HCT116 (cell line): ENCODE results near the gene RAD9A. TPM values are rescaled to one million over a fixed set of nuclear protein-coding genes. Genes with fewer than 3 reads are reported as not detected.

Source experiments
- ATAC-seq: fragments of 200-7000 bp; cut with Tn5 transposase; 2 replicates; pipeline ENCODE4 v1.9.1; 2020; ENCODE audit warnings: mild to moderate bottlenecking, moderate library complexity
- BruUV-seq: library from RNA; stranded (reverse); fragments of 400-500 nt; replicated peaks from 2 replicates; lab custom pipeline; 2021; lab: Mats Ljungman, UMichigan
- CTCF ChIA-PET: fragments of 300-600 bp; sonication (Branson Sonifier 250); formaldehyde crosslinking; loops from one replicate; lab custom pipeline; 2021; ENCODE audit warnings: antibody characterized with exemption; lab: Charles Lee
- POLR2A ChIA-PET: fragments of 300-600, 350-600 bp; sonication (Branson Sonifier 250); formaldehyde crosslinking; loops from one replicate; lab custom pipeline; 2021; ENCODE audit warnings: antibody characterized with exemption; lab: Charles Lee
- RAD21 ChIA-PET, 2 experiments: fragments of 300-600 bp; sonication (Branson Sonifier 250); formaldehyde crosslinking; loops; one replicate each; lab custom pipeline; 2023; ENCODE audit warnings: low total read pairs in 2 of 2; ENCODE audit not compliant: uncharacterized antibody in 2 of 2, unreplicated experiment in 2 of 2, low non-redundant PET in 1 of 2; lab: Charles Lee
- DNase-seq: peaks from one replicate; pipeline ENCODE4 v3.0.0-alpha.2; 2010; ENCODE audit warnings: low read depth, low spot score
- H2AFZ ChIP-seq: fragments of 200-600 bp; shearing (Covaris generic), sonication (generic); 2 replicates; pipeline ENCODE4 v1.6.1; 2017; ENCODE audit warnings: low read depth, mixed run types, mixed read lengths, antibody characterized with exemption, low read length; ENCODE audit not compliant: poor library complexity, severe bottlenecking
- H3K27ac ChIP-seq: 2 replicates; pipeline ENCODE4 v1.5.1; 2012; ENCODE audit warnings: low read depth, low read length
- H3K27me3 ChIP-seq: fragments of 200-600 bp; sonication (generic); 2 replicates; pipeline ENCODE4 v1.6.1; 2016; ENCODE audit warnings: mixed run types, low read length, mixed read lengths; ENCODE audit not compliant: insufficient read depth
- H3K36me3 ChIP-seq, 2 experiments: fragments of 200-500 bp in 1 of 2; fragments of 200-600 bp in 1 of 2; sonication (Bioruptor generic) in 1 of 2; sonication (generic) in 1 of 2; 2 replicates each; pipeline versions ENCODE4 v1.5.1 to v1.6.1; 2014 to 2016; ENCODE audit warnings: low read length in 2 of 2, inconsistent platforms in 1 of 2, mixed read lengths in 1 of 2, mixed run types in 1 of 2; ENCODE audit not compliant: insufficient read depth in 2 of 2, control insufficient read depth in 1 of 2
- H3K4me1 ChIP-seq, 2 experiments: fragments of 200-600 bp in 1 of 2; sonication (generic) in 1 of 2; 2 replicates each; pipeline versions ENCODE4 v1.5.1 to v1.6.1; 2012 to 2017; ENCODE audit warnings: low read length in 2 of 2, inconsistent platforms in 1 of 2, mild to moderate bottlenecking in 1 of 2, mixed read lengths in 1 of 2, mixed run types in 1 of 2, moderate library complexity in 1 of 2; ENCODE audit not compliant: insufficient read depth in 2 of 2, control insufficient read depth in 1 of 2
- H3K4me2 ChIP-seq: fragments of 200-600 bp; sonication (generic); 2 replicates; pipeline ENCODE4 v1.6.1; 2017; ENCODE audit warnings: mixed run types, low read length, mixed read lengths
- H3K4me3 ChIP-seq, 2 experiments: fragments of 200-600 bp in 1 of 2; sonication (generic) in 1 of 2; replicated peaks in 1 of 2; 2 replicates each; pipeline ENCODE4 v1.5.1; 2011 to 2016; ENCODE audit warnings: low read length in 2 of 2, control low read depth in 1 of 2, low read depth in 1 of 2, mild to moderate bottlenecking in 1 of 2, mixed read lengths in 1 of 2, mixed run types in 1 of 2
- H3K79me2 ChIP-seq: fragments of 200-600 bp; sonication (generic); 2 replicates; pipeline ENCODE4 v1.6.1; 2017; ENCODE audit warnings: mild to moderate bottlenecking, mixed run types, low read length, moderate library complexity, mixed read lengths; ENCODE audit not compliant: insufficient read depth
- H3K9ac ChIP-seq: fragments of 200-600 bp; sonication (generic); 2 replicates; pipeline ENCODE4 v1.6.1; 2016; ENCODE audit warnings: low read length, mixed read lengths
- H3K9me2 ChIP-seq: fragments of 200-600 bp; sonication (generic), shearing (Covaris generic); 2 replicates; pipeline ENCODE4 v1.6.1; 2017; ENCODE audit warnings: mixed run types, mild to moderate bottlenecking, moderate library complexity; ENCODE audit not compliant: insufficient read depth
- H3K9me3 ChIP-seq, 2 experiments: fragments of 200-500 bp in 1 of 2; fragments of 200-600 bp in 1 of 2; sonication (Bioruptor generic) in 1 of 2; sonication (generic) in 1 of 2; 2 replicates each; pipeline ENCODE4 v1.6.1; 2014 to 2017; ENCODE audit warnings: low read length in 2 of 2, mixed read lengths in 2 of 2, inconsistent platforms in 1 of 2, low read depth in 1 of 2, mild to moderate bottlenecking in 1 of 2, mixed run types in 1 of 2, moderate library complexity in 1 of 2; ENCODE audit not compliant: control insufficient read depth in 1 of 2, insufficient read depth in 1 of 2
- H4K20me1 ChIP-seq: fragments of 200-600 bp; sonication (generic), shearing (Covaris generic); 2 replicates; pipeline ENCODE4 v1.6.1; 2017; ENCODE audit warnings: mixed run types, mild to moderate bottlenecking, moderate library complexity; ENCODE audit not compliant: insufficient read depth
- CBX3 ChIP-seq: IDR thresholded peaks from 2 replicates; pipeline ENCODE4 v1.6.1; 2012; ENCODE audit warnings: low read depth
- CEBPB ChIP-seq: IDR thresholded peaks from 2 replicates; pipeline ENCODE4 v1.6.1; 2012; ENCODE audit warnings: low read depth
- CTCF ChIP-seq, 3 experiments: fragments of 200-600 bp in 1 of 3; sonication (generic) in 1 of 3; IDR thresholded peaks in 2 of 3; conservative IDR thresholded peaks in 1 of 3; 2 replicates each; pipeline ENCODE4 v1.5.1; 2012 to 2017; ENCODE audit warnings: low read depth in 2 of 3, low read length in 2 of 3, antibody characterized with exemption in 1 of 3, borderline replicate concordance in 1 of 3, control low read depth in 1 of 3, mild to moderate bottlenecking in 1 of 3, mixed read lengths in 1 of 3, mixed run types in 1 of 3, moderate library complexity in 1 of 3; ENCODE audit not compliant: insufficient read depth in 1 of 3
- EGR1 ChIP-seq: IDR thresholded peaks from 2 replicates; pipeline ENCODE4 v1.6.1; 2012; ENCODE audit warnings: low read depth
- ELF1 ChIP-seq: IDR thresholded peaks from 2 replicates; pipeline ENCODE4 v1.6.1; 2012; ENCODE audit warnings: low read depth, borderline replicate concordance
- EZH2 ChIP-seq: fragments of 200-600 bp; sonication (generic); IDR thresholded peaks from 2 replicates; pipeline ENCODE4 v1.6.1; 2017; ENCODE audit warnings: antibody characterized with exemption, mixed run types
- EZH2phosphoT487 ChIP-seq: fragments of 200-600 bp; IDR thresholded peaks from 2 replicates; pipeline ENCODE4 v1.6.1; 2018; ENCODE audit warnings: antibody characterized with exemption, borderline replicate concordance
- FOSL1 ChIP-seq: IDR thresholded peaks from 2 replicates; pipeline ENCODE4 v1.6.1; 2012; ENCODE audit warnings: low read depth
- MAX ChIP-seq: IDR thresholded peaks from 2 replicates; pipeline ENCODE4 v1.6.1; 2012
- POLR2A ChIP-seq: IDR thresholded peaks from 2 replicates; pipeline ENCODE4 v1.7.0; 2011; ENCODE audit warnings: borderline replicate concordance; ENCODE audit not compliant: insufficient read depth, insufficient read length; ENCODE audit errors: extremely low read depth
- POLR2AphosphoS5 ChIP-seq: IDR thresholded peaks from 2 replicates; pipeline ENCODE4 v1.6.1; 2011; ENCODE audit warnings: mild to moderate bottlenecking, low read depth, low read length, moderate library complexity
- RAD21 ChIP-seq: IDR thresholded peaks from 2 replicates; pipeline ENCODE4 v1.6.1; 2012; ENCODE audit warnings: low read depth, mild to moderate bottlenecking
- REST ChIP-seq: IDR thresholded peaks from 2 replicates; pipeline ENCODE4 v1.6.1; 2012; ENCODE audit warnings: low read depth
- SIN3A ChIP-seq: IDR thresholded peaks from 2 replicates; pipeline ENCODE4 v1.6.1; 2012; ENCODE audit warnings: low read depth
- SP1 ChIP-seq: IDR thresholded peaks from 2 replicates; pipeline ENCODE4 v1.6.1; 2012; ENCODE audit warnings: low read depth
- SRF ChIP-seq: IDR thresholded peaks from 2 replicates; pipeline ENCODE4 v1.6.1; 2012; ENCODE audit warnings: low read depth
- TCF7L2 ChIP-seq: IDR thresholded peaks from 2 replicates; pipeline ENCODE4 v1.7.0; 2011; ENCODE audit warnings: borderline replicate concordance, inconsistent platforms; ENCODE audit not compliant: insufficient read depth, insufficient read length; ENCODE audit errors: extremely low read depth
- ZBTB33 ChIP-seq: IDR thresholded peaks from 2 replicates; pipeline ENCODE4 v1.6.1; 2011; ENCODE audit warnings: mild to moderate bottlenecking, low read length, moderate library complexity; ENCODE audit not compliant: insufficient replicate concordance; ENCODE audit errors: extremely low read depth
- ZFX ChIP-seq: fragments of 450-650 bp; IDR thresholded peaks from 2 replicates; pipeline ENCODE4 v1.6.1; 2017
- intact Hi-C: fragments of 100-400 bp; cut with micrococcal nuclease; formaldehyde crosslinking; loops from 2 replicates; pipeline ENCODE4 v1.10.0; 2022
- total RNA-seq: library from RNA; stranded (reverse); gene quantifications from one replicate; pipeline ENCODE4 v1.2.1, GENCODE V29; 2021; ENCODE audit not compliant: unreplicated experiment

Gene RAD9A
- total RNA-seq, 1 experiment from 2014 or later: 49.8 TPM

- Histone ChIP-seq H3K79me2 (peaks cover 14% of the 10 kb centered on the region; the same call in 1 of the 2 replicates), H3K36me3 (peaks cover 3 to 16% of the 10 kb centered on the region in 2 experiments; a peak in 3 of 4 replicates), H4K20me1 (no peaks in the 10 kb centered on the region), H3K27me3 (no peaks in the 10 kb centered on the region), H3K4me2 (peak overlapping the region; percentile 96), H3K9me2 (no peaks in the 10 kb centered on the region), H2AFZ (no peak overlapping the region), H3K4me1 (peaks cover 9 to 34% of the 10 kb centered on the region in 2 experiments), H3K4me3 (peak overlapping the region; percentile 69), H3K27ac (peak overlapping the region; percentile 85), H3K9ac (peak overlapping the region; percentile 83), H3K9me3 (no peaks in the 10 kb centered on the region)
- TF ChIP-seq ZFX (no peak), SIN3A (no peak), RAD21 (no peak), TCF7L2 (no peak), EGR1 (no peak), SP1 (no peak), CTCF (IDR thresholded peaks at IDR 0.05 in 2 of 3, conservative IDR thresholded peaks at IDR 0.05 in 1 of 3; ENCODE audit: borderline replicate concordance in 1 of 3, insufficient read depth in 1 of 3, low read depth in 2 of 3, low read length in 2 of 3) (no peak), FOSL1 (no peak), ELF1 (no peak), ZBTB33 (no peak), SRF (no peak), EZH2 (no peak), EZH2phosphoT487 (no peak), MAX (no peak), POLR2AphosphoS5 (no peak), CBX3 (no peak), REST (no peak), POLR2A (no peak), CEBPB (no peak)
- BruUV-seq: TSS peak; percentile 71
- DNase-seq (no peak), ATAC-seq (0 out of 2 replicates have a peak, but pooled peaks have one; percentile 1)
- ChIA-PET POLR2A (interaction anchor here (0.7 to 1.5 kb wide), 5 partner anchors 10 to 76 kb away, joined by 3 to 8 read pairs (median 3); partner anchors contain the start of genes PPP1CA and TMEM134), CTCF (interaction anchor here (0.8 to 2.2 kb wide), 5 partner anchors 9 to 45 kb away, joined by 4 to 17 read pairs (median 5); partner anchors contain the start of gene PPP1CA), RAD21 (interaction anchor here in 1 of 2 experiments (0.5 kb wide), 1 partner anchor 73 kb away, joined by 3 read pairs; no protein-coding TSS in a partner anchor)
- intact Hi-C loops: no loop called here
Measured at GRCh38 chr11:67392183-67392715, 463 bp downstream of the RAD9A start.
